ENCODE data around the gene SEC31B. TPM values are rescaled to one million over a fixed set of nuclear protein-coding genes. Genes with fewer than 3 reads are reported as not detected.

The SEC31B gene
- total and polyA plus RNA-seq, 2 of the 8 experiments (the other 6 are each of a cell fraction or from before 2014, with no cell fraction given), result 4.1 to 5.3 TPM

DNA sequence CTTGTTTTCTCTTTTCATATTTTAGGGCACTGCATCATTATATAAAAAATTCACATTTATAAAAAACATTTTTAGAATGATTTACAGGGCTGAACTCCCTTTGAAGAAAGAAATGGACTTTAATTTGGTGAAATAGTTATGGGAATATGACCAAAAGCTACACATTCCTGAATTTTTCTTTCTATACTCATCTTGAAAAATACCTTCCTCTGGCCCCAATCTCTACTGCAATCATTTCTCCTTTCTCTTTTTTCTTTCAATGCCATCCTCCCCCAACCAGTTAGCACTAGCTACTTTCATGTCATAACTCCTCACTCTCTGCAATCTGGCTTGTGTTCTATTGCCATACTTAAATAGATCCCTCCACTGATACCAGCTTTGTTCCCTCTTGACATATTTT is 50.7 kb downstream of the SEC31B start:
- Histone ChIP-seq H3K4me2 (ENCODE audit: insufficient read depth in 1 of 2, low read depth in 2 of 2, low read length in 2 of 2) (no peak overlapping the region), H3K36me3 (ENCODE audit: control insufficient read depth in 2 of 4, insufficient read depth in 4 of 4, low read length in 3 of 4) (no peaks in the 10 kb centered on the region), H2BK5ac (ENCODE audit: low read depth, low read length) (no peak overlapping the region), H3K4ac (replicated peaks; ENCODE audit: insufficient read length, low read depth, low read length) (no peak overlapping the region), H2BK20ac (ENCODE audit: low read length) (no peak overlapping the region), H2AK5ac (ENCODE audit: low read depth, low read length) (no peak overlapping the region), H3K23me2 (ENCODE audit: low read depth, low read length) (peaks cover 2% of the 10 kb centered on the region; the same call in 1 of the 2 replicates), H3K18ac (ENCODE audit: extremely low read depth, low read length) (no peak overlapping the region), H3K79me1 (ENCODE audit: low read depth, low read length) (no peaks in the 10 kb centered on the region), H2BK12ac (ENCODE audit: low read depth, low read length) (no peak overlapping the region), H3K9me3 (ENCODE audit: insufficient read depth in 2 of 2, low read depth in 1 of 2, low read length in 1 of 2) (no peaks in the 10 kb centered on the region), H3K14ac (ENCODE audit: insufficient read length) (no peak overlapping the region), H3K4me1 (replicated peaks in 1 of 4; ENCODE audit: control insufficient read depth in 3 of 4, insufficient read depth in 4 of 4, low read length in 3 of 4) (no peaks in the 10 kb centered on the region), H3K27me3 (replicated peaks in 1 of 4; ENCODE audit: control insufficient read depth in 3 of 4, extremely low read depth in 1 of 4, insufficient read depth in 3 of 4, low read length in 3 of 4) (no peaks in the 10 kb centered on the region; a peak in 4 of 7 replicates), H3K4me3 (ENCODE audit: extremely low read depth in 1 of 4, insufficient read depth in 2 of 4, low read depth in 3 of 4, low read length in 4 of 4) (no peak overlapping the region), H3K56ac (replicated peaks; ENCODE audit: insufficient read length, low read depth, low read length) (no peak overlapping the region), H2BK120ac (replicated peaks; ENCODE audit: low read depth, low read length) (no peak overlapping the region), H2AFZ (ENCODE audit: low read length) (no peak overlapping the region), H4K20me1 (replicated peaks in 1 of 2; ENCODE audit: control insufficient read depth in 1 of 2, insufficient read depth in 2 of 2, low read length in 2 of 2) (no peaks in the 10 kb centered on the region), H4K91ac (replicated peaks; ENCODE audit: insufficient read length, low read length) (no peak overlapping the region), H4K5ac (ENCODE audit: insufficient read length, low read depth, low read length) (no peak overlapping the region), H4K8ac (ENCODE audit: extremely low read depth, insufficient read depth, low read length) (no peak overlapping the region), H3K9ac (replicated peaks in 1 of 4; ENCODE audit: extremely low read depth in 1 of 4, low read depth in 3 of 4, low read length in 3 of 4) (no peak overlapping the region), H2BK15ac (ENCODE audit: low read length) (no peak overlapping the region), H3K27ac (ENCODE audit: low read depth, low read length) (no peak overlapping the region), H3K79me2 (ENCODE audit: control insufficient read depth in 1 of 2, insufficient read depth in 2 of 2, low read length in 2 of 2) (no peaks in the 10 kb centered on the region), H3K23ac (ENCODE audit: insufficient read length) (no peak overlapping the region)
- CTCF ChIA-PET (ENCODE audit: partially characterized antibody), result interaction anchor here (0.7 to 4.9 kb wide), 13 partner anchors 10 to 121 kb away, joined by 3 to 30 read pairs (median 4); no protein-coding TSS in a partner anchor
- POLR2A ChIA-PET (ENCODE audit: partially characterized antibody), result interaction anchor here (1.0 to 1.5 kb wide), 2 partner anchors 21 to 40 kb away, joined by 3 read pairs; no protein-coding TSS in a partner anchor
- DNase-seq (ENCODE audit: low read depth in 1 of 2, low spot score in 2 of 2) (no peak), FAIRE-seq (no peak)
- TF ChIP-seq CREB1 (IDR thresholded peaks at IDR 0.05) (no peak), NANOG (IDR thresholded peaks at IDR 0.05; ENCODE audit: insufficient read depth, low read depth, low read length, poor library complexity, severe bottlenecking) (no peak), TAF1 (IDR thresholded peaks at IDR 0.05; ENCODE audit: low read depth, low read length) (no peak), SUZ12 (IDR thresholded peaks at IDR 0.05; ENCODE audit: low read length) (no peak), BACH1 (IDR thresholded peaks at IDR 0.05; ENCODE audit: low read length) (no peak)

Measured in H1 (cell line).